OCI-LY3 (cell line): ENCODE measurements around the gene ADM.

ENCODE experiments used
- H2AFZ ChIP-seq: fragments of 200-600, 300-600 bp; shearing (Covaris generic); 2 replicates; pipeline ENCODE4 v1.6.0; 2014; ENCODE audit warnings: antibody characterized with exemption, low read depth, low read length
- H3K27ac ChIP-seq: fragments of 200-600, 300-600 bp; sonication (generic); 2 replicates; pipeline ENCODE4 v1.5.1; 2014; ENCODE audit warnings: mild to moderate bottlenecking, low read length, moderate library complexity, mixed read lengths
- H3K27me3 ChIP-seq: fragments of 200-600, 300-600 bp; sonication (generic); 2 replicates; pipeline ENCODE4 v1.6.1; 2014; ENCODE audit warnings: low read depth, low read length, mixed read lengths
- H3K36me3 ChIP-seq: fragments of 200-600, 300-600 bp; sonication (generic); replicated peaks from 2 replicates; pipeline ENCODE3; 2014; ENCODE audit warnings: low read depth, low read length, mixed read lengths
- H3K4me1 ChIP-seq: fragments of 300-600, 200-600 bp; sonication (generic); 2 replicates; pipeline ENCODE4 v1.6.1; 2014; ENCODE audit warnings: low read length, mixed read lengths
- H3K4me2 ChIP-seq: fragments of 200-600, 300-600 bp; sonication (generic); 2 replicates; pipeline ENCODE4 v1.6.1; 2014; ENCODE audit warnings: low read length, mixed read lengths
- H3K4me3 ChIP-seq: fragments of 300-600, 200-600 bp; sonication (generic); 2 replicates; pipeline ENCODE4 v1.5.1; 2014; ENCODE audit warnings: antibody characterized with exemption, mild to moderate bottlenecking, low read length, moderate library complexity
- H3K79me2 ChIP-seq: fragments of 300-600, 200-600 bp; shearing (Covaris generic); 2 replicates; pipeline ENCODE4 v1.6.1; 2014; ENCODE audit warnings: mild to moderate bottlenecking, low read length, mixed read lengths
- H3K9ac ChIP-seq: fragments of 300-600, 200-600 bp; shearing (Covaris generic); 2 replicates; pipeline ENCODE4 v1.6.0; 2014; ENCODE audit warnings: mild to moderate bottlenecking, low read length, moderate library complexity
- H3K9me3 ChIP-seq: fragments of 200-600, 300-600 bp; shearing (Covaris generic); 2 replicates; pipeline ENCODE4 v1.6.1; 2014; ENCODE audit warnings: low read length, mixed read lengths; ENCODE audit not compliant: insufficient read depth
- H4K20me1 ChIP-seq: fragments of 200-600, 300-600 bp; sonication (generic); 2 replicates; pipeline ENCODE4 v1.6.1; 2016; ENCODE audit warnings: low read length, mixed read lengths; ENCODE audit not compliant: insufficient read depth
- EZH2phosphoT487 ChIP-seq: fragments of 200-600 bp; shearing (Covaris generic); IDR thresholded peaks from 2 replicates; pipeline ENCODE4 v1.6.1; 2018; ENCODE audit warnings: antibody characterized with exemption, mixed run types, low read depth
- TF ChIP-seq, protein P1 (sequence below): fragments of 200-600, 300-600 bp; sonication (generic); IDR thresholded peaks from 2 replicates; pipeline ENCODE4 v1.5.1; 2014; ENCODE audit warnings: antibody characterized with exemption, low read length, low read depth

The ADM gene

DNA sequence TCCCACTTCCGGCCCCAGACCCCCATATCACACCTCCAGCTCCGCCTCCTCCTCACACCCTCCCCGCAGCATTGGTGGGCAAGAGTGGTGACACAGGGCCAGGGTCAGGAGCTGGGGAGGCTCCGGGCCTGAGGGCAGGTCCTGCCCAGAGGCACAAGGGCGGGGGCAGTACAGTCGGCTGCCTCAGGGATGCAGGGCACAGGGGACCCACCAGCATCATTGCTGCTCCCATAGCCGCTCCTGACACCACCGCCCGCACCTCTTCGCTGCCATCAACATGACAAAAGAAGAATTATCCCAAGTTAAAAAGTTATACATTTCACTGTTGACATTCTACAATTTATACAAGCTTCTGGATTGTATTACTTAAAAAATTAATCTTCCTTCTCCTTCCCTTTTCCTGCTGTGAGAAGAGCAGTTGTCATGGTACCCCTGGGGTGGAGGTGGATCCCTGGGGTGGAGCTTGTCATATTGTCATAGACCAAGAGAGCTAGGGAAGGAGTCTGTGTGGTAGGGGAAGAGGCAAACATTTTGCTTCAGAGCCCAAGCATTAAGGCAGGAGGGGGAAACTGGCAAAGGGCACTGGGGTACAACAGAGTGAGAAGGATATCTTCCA is 15.0 kb upstream of the ADM start:
- H3K4me2 ChIP-seq = no peak overlapping the region
- no peak overlapping the region for H3K9ac ChIP-seq
- H3K4me3 ChIP-seq = no peak overlapping the region

GRCh38 chr11:10291801-10292638 is 12.9 kb upstream of the ADM start:
- Histone ChIP-seq H4K20me1 (no peaks in the 10 kb centered on the region), H2AFZ (no peak overlapping the region), H3K4me3 (no peak overlapping the region), H3K27ac (no peak overlapping the region), H3K4me1 (peaks cover 16% of the 10 kb centered on the region), H3K27me3 (peaks cover 62% of the 10 kb centered on the region), H3K4me2 (no peak overlapping the region), H3K79me2 (no peaks in the 10 kb centered on the region), H3K9ac (no peak overlapping the region), H3K9me3 (no peaks in the 10 kb centered on the region), H3K36me3 (no peaks in the 10 kb centered on the region)
- TF ChIP-seq, protein P1, sequence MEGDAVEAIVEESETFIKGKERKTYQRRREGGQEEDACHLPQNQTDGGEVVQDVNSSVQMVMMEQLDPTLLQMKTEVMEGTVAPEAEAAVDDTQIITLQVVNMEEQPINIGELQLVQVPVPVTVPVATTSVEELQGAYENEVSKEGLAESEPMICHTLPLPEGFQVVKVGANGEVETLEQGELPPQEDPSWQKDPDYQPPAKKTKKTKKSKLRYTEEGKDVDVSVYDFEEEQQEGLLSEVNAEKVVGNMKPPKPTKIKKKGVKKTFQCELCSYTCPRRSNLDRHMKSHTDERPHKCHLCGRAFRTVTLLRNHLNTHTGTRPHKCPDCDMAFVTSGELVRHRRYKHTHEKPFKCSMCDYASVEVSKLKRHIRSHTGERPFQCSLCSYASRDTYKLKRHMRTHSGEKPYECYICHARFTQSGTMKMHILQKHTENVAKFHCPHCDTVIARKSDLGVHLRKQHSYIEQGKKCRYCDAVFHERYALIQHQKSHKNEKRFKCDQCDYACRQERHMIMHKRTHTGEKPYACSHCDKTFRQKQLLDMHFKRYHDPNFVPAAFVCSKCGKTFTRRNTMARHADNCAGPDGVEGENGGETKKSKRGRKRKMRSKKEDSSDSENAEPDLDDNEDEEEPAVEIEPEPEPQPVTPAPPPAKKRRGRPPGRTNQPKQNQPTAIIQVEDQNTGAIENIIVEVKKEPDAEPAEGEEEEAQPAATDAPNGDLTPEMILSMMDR = no peak
- no peak for TF ChIP-seq EZH2phosphoT487

More for the DNA sequence above, 15.0 kb upstream of the ADM start:
- no peak for TF ChIP-seq EZH2phosphoT487
- TF ChIP-seq, protein P1 = no peak
- Histone ChIP-seq H3K4me1 (peaks cover 11% of the 10 kb centered on the region), H3K36me3 (no peaks in the 10 kb centered on the region), H3K79me2 (no peaks in the 10 kb centered on the region), H3K9me3 (no peaks in the 10 kb centered on the region), H3K27me3 (peaks cover 52% of the 10 kb centered on the region), H4K20me1 (no peaks in the 10 kb centered on the region), H2AFZ (no peak overlapping the region), H3K27ac (no peak overlapping the region)

DNA sequence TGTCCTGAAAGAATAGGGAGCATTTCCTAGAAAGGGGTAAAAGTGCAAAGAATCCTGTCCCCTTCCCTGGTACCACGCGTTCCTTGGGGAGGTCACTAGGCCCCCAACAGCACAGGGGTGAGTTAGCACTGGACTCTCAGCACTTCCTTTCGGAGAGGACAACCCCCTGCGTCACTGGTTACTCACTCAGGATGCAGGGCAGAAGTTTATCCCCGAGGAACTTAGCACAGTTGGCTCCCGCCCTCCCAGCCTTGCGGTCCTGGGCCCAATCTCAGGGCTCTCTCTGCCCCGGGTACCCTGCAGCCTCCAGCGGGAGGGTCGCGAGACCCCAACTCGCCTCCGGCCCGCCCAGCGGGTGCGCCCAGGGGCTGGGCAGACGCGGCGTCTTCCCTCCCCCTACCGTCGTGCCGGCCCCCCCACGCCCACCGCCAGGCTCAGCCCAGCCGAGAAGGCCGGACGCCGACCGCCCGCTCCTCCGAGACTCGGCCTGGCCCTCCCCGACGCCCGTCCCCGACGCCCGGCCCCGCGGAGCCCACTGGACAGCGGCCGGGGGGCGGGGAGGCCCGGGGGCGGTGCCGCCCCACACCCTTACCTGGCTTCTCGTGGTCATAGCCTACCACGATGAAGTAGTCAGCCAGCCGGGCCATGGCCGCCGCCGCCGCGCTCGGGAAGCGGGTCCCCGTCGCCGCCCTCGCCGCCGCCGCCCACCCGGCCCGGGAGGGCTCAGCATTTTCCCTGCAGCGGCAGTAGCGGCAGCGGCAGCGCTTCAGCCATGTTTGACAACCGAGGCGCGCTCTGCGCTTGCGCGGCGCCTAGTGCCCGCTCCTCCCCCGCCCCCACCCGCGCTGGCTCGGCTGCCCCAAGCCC is 11.2 kb upstream of the ADM start, which contains the start of gene SBF2:
SBF2 (minus strand) TSS at position 797 of the 867 bp plus-strand sequence; CDS start at position 647, 150 bp downstream.
- Histone ChIP-seq H3K27me3 (peaks cover 65% of the 10 kb centered on the region), H3K4me2 (peak within 1 kb of the TSS; percentile 94), H3K9ac (peak within 1 kb of the TSS; percentile 68), H3K4me1 (peaks cover 26% of the 10 kb centered on the region), H3K9me3 (no peaks in the 10 kb centered on the region; the same call in 1 of the 2 replicates), H3K27ac (no peak within 1 kb of the TSS), H2AFZ (peak within 1 kb of the TSS; percentile 97), H3K4me3 (peak within 1 kb of the TSS; percentile 84), H4K20me1 (peaks cover 4% of the 10 kb centered on the region; the same call in 1 of the 2 replicates), H3K79me2 (no peaks in the 10 kb centered on the region), H3K36me3 (no peaks in the 10 kb centered on the region)
- TF ChIP-seq, protein P1 = no peak
- no peak for TF ChIP-seq EZH2phosphoT487
